D341Med (cell line): ENCODE measurements around the gene OR10A5.
"Not testable (repeated sequence)": the region's sequence is repeated elsewhere in the genome, so short reads cannot be mapped to it uniquely, and the experiment has no call there.

ENCODE experiments used
- DNase-seq: peaks from one replicate; pipeline ENCODE4 v3.0.0; 2012; ENCODE audit warnings: low spot score

The OR10A5 gene, protein sequence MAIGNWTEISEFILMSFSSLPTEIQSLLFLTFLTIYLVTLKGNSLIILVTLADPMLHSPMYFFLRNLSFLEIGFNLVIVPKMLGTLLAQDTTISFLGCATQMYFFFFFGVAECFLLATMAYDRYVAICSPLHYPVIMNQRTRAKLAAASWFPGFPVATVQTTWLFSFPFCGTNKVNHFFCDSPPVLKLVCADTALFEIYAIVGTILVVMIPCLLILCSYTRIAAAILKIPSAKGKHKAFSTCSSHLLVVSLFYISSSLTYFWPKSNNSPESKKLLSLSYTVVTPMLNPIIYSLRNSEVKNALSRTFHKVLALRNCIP

DNA sequence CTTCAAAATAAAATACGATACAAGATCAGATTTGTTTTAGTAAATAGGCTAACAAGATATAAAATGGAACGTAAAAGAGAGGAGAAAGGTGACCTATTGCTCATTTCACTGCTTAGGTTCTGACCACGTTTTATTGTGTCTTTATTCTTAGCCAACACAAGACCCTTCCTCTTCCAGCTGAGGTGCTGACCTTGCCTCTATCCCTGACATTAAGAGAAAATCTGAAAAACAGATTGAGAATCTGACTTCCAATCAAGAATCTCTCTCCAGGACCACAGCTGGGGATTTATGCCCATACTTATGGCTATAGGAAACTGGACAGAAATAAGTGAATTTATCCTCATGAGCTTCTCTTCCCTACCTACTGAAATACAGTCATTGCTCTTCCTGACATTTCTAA lies at the start of gene OR10A5:
Gene OR10A5 (plus strand): TSS at position 301 of the 400 bp plus-strand sequence. CDS start 0 bp downstream, at position 301.
- no peak for DNase-seq

DNA sequence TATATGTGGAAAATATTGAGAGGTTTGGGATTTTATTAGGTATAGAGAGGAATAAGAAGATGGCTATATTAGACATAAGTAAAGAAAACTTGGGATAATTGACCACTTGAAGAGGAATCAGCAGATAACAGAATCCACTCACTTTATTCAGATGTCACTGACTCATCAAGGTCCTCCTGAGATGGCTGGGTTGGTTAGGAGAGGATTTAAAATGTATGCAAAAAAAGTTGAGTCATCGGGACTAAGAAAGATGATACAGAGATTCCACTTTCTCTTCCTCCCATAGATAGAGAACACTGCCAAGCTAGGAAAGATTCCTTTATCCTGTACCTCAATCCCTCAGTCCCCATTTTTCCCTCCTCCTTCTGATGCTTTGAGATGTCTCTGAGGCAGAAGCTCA lies 46.1 kb upstream of the OR10A5 start, which contains the start of gene OR6A2:
Gene OR6A2 (minus strand): TSS at position 288 of the 400 bp plus-strand sequence. CDS start 3,981 bp downstream, outside the sequence.
- no peak for DNase-seq

DNA sequence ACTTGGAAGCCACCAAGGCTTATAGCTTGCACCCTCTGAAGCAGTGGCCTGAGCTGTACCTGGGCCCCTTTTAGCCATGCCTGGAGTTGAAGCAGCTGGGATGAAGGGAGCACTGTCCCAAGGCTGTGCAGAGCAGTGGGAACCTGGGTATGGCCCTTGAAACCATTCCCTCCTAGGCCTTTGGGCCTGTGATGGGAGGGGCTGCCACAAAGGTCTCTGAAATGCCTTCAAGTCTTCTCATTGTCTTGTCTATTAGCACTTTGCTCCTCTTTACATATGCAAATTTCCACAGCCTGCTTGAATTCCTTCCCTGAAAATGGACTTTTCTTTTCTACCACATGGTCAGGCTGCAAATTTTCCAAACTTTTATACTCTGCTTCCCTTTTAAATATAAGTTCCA lies 44.4 kb upstream of the OR10A5 start:
- DNase-seq = not testable (repeated sequence)

DNA sequence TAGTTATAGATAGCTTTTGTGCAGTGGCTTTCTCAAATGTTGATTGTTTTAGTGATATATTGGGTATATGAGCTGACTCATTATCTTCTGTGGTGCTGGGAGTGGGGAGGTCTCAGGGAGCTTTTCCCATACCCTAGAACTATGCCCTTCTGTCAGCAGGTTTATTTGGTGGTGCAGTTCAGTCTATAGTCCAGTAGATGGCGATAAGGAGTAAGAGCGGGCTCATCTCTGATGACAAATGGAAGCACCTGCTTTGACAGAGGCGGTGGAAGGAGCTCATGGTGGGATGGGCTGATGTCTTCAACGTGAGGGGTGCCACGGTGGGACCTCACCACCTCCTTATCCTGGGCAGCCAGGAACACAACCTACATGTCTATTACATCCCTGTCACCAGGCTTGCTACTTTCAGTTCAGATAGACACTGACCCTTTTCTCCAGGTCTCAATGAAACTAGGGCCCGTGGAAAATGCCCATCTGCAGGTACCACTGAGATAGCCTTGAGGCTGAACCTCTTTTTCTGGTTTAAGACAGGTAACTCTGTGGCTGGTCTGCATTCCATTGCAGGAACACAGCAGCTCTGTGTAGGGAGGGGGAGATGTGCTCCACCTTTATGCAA lies 33.0 kb upstream of the OR10A5 start:
- DNase-seq = peak; percentile 40

DNA sequence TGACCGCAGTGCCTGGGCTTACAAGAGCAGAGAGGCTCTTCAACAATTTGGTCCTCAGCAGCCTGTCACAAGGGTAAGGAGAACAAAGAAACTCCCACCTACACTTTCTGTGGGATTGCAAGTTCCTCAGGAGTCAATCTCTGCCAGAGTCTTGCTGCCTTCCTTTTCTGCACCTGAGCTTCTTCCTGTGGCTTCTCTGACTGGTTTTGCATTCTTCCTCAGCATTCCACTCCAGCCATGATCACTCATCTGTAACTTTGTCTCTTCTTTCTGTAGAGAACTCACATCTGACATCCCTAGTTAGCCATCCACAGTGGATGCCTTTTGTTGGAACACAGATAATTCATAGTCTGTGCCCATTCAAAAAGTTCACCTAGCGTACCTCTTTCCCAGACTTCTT lies 31.8 kb upstream of the OR10A5 start:
- no peak for DNase-seq

DNA sequence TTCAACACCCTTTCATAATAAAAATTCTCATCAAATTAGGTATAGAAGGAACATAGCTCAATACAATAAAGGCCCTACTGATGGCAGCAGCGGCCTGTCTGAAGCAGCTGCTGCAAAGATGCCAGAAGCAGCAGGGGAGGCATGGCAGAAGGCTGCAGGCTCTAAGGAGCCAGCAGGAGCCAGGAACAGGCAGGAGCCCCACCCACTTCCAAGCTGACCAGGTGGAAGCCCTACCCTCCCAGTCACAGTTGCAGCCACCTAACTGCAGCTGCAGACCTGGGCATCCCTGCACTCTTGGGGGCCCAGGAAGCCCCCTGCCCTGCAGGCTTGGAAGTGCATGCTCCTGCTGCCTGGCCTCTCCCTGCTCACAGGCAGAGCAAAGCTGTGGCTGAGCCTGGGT lies 27.8 kb upstream of the OR10A5 start:
- no peak for DNase-seq

DNA sequence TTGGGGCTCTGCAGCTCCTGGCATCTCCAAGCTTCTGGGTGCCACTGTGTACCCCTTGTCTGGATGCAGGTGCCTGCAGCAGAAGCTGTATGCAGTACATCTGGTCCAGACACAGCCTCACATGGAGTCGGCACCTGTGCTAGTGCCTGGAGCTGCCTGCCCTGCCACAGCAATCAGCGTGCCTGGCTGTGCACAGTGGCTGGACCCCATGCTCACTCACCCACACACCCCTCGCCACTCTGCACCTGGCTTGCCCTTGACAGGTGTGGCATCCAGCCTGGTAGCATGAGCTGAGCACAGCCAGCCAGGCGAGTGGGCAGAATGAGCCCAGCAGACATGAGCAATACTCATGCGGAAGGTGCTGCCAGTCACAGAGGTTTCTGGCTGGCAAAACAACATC lies 26.5 kb upstream of the OR10A5 start:
- no peak for DNase-seq

DNA sequence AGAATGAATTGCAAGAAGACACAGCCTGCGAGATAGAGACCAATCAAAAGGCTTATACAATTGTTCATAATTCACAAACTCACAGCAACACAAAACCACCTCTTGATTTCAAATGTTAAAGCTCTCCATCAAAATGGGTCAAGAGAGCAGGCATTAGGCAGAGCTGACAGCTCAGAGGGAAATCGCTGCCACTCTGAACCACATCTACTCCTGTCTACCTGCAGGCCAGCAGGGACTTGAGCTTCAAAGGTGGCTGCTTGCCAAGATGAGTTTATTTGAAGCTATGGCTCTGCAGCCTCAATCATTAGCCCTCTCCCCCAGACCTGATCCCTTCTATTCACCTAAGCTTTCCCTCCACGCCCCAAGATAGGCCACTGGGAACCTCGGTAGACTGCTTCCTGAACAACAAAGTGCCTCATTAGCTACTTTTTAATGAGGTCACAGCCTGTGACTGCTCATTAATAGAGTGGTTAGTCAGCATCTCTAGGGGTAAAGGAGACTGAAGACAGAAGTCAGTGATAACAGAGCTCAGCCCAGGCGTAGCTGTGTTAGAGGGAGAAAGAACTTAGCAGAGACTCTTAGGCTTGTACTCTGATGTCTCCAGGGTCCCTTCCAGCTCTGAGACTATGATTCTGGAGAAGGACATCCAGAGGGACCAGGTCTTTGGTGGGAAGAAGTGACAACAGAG lies 21.2 kb upstream of the OR10A5 start:
- no peak for DNase-seq

DNA sequence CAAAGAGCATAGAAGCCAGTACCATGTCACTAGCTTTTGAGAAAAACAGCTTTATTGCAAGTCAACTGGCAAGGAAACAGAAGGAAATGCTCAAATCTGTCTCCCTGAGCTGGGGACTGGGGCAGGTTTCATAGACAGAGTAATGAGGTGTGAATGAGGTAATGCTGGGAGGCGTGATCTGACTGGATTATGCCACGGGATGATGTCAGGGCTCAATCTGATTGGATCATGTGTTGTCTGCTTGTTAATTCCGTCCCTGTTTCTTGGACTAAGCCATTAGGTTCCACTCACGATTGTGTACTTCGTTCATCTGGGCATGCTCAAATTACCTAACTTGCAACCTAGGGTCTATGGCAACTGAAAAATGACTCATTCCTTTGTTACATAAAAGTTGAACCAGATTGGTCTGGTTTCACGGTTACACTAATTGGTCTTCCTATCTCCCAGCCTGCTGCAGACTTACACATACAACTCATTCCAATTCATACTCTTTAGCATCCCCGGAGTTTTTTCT lies 20.2 kb upstream of the OR10A5 start:
- DNase-seq = no peak

DNA sequence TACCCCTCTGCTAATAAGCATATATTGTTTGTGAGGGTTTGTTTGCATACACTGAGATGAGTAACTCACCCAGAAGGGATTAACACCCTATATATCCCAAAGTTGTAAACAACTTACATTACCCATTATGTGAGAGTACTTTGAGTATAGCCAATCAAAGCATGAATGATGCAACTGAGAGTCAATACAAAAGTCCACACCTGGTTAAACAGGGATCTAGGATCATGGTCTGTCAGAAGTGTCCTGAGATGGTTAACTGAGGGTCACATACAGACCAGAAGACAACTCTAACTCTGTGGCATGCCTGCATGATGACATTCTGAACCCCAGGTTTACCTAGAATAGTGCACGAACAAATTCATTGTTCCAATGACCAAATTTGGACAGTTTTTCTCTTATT lies 17.4 kb upstream of the OR10A5 start:
- no peak for DNase-seq

DNA sequence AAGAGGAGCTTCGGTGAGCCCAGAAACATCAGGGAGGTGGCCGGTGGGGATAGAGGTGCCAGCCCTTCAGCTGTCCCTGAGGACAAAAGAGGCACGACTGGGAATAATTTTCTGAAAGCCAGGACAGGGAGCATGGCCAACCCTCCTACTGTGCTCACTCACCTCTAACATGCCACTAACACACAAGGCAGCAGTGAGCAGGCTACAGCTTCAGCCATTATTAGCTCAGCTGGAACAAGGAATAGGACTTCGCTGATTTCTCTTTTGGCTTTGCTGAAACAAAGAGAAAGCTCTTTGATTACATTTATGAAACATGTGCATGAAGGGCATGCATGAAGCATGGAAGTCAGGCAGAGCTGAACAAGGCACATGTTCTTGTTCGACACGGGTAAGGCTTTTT lies 12.1 kb upstream of the OR10A5 start:
- no peak for DNase-seq

DNA sequence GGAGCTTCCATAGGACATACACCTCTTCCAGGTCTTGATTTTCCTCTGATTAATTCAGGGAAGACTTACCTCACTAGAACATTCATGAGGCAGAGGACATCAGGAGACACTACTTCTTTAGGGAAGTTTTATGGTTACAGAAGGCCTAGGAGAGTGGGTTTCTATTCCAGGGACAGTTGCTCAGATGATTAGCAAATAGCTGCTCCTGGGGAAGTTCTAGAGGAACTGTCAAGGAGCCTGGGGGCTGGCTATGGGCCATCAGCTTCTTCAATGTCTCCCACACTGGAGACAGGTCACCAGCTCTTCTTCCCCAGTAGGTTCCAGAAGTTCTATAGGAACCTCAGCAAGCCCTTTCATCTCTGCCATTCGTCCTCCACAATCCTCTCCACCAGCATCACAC lies 11.5 kb upstream of the OR10A5 start:
- no peak for DNase-seq

DNA sequence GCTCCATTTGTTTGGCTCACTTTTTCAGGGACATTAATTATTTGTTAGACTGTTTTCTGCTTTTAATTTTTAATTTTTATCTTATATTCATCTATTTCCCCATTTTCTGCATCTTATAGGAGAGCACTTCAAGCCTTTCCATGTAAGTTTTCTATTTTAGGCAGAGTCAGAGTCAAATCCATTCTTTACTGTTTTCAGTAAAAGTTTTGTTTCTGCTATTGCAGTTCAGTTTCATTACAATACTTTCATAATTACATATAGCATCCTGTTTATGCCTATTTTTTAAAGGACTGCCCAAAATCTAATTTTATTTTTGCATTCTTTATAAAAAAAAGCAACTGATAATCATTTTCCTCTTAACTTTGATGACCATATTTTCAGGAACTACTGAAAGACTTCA lies 3.8 kb upstream of the OR10A5 start:
- no peak for DNase-seq

DNA sequence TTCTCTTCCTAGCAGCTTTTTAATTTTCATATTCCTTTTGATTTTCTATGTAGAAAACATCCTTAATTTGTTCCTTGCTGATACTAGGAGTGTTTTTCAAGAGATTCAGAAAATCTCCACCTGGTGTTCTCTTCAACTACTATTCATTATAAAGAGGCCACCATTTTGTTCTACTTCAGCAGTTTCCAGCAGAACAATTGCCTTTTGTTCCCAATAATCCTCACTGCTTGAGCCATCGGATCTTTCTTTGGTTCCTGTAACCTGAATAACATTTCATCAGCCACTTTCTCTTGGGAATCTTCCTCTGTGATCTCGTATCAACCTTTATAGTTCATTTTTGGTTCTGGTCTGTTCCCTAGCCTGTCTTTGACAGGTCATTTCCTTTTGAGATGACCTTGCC lies 1.8 kb upstream of the OR10A5 start:
- no peak for DNase-seq

DNA sequence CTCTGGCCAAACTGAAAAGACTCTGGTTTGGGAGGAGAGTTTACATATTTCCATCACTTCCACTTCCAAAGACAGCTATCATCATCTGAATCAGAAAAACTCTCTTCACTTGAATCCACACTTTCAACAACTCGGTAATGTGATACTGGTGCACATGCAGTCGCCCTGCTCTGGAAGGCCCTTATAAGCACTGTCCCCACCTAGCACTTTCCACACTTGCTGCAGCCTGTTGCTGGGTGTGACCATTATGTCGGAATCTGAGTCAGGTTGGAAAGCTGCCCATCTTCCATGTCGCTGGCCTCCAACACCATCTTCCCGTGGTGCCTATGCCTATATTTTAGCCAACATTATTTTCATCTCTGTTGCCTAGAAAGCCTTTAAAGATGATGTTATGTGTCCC lies 1.1 kb upstream of the OR10A5 start:
- no peak for DNase-seq

DNA sequence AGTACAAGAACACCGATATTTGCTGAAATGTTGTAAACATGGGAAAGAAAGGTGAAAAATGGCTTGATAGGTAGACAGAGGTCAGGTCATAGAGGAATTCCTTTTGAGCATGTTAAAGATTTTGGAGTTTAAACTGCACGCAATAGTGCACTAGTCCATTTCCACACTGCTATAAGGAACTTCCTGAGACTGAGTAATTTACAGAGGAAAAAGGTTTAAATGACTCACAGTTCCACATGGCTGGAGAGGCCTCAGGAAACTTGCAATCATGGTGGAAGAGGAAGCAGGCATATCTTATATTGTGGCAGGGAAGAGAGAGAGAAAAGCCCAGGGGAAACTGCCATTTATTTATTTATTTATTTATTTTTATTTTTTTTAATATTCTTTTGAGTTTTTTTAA lies 5.0 kb downstream of the OR10A5 start:
- no peak for DNase-seq

DNA sequence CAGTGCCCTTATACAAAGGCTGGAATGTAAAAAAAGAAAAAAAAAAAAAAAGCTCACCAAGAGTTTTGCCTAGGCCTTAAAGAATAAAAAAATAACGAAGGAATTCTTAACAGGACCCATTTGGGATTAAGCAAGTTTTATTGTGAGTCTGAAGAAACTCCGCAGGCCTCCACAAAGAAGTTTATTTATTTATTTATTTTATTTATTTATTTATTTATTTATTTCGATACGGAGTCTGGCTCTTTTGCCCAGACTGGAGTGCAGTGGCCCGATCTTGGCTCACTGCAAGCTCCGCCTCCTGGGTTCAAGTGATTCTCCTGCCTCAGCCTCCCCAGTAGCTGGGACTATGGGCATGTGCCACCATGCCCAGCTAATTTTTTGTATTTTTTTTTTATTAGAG lies 9.3 kb downstream of the OR10A5 start:
- DNase-seq = not testable (repeated sequence)

DNA sequence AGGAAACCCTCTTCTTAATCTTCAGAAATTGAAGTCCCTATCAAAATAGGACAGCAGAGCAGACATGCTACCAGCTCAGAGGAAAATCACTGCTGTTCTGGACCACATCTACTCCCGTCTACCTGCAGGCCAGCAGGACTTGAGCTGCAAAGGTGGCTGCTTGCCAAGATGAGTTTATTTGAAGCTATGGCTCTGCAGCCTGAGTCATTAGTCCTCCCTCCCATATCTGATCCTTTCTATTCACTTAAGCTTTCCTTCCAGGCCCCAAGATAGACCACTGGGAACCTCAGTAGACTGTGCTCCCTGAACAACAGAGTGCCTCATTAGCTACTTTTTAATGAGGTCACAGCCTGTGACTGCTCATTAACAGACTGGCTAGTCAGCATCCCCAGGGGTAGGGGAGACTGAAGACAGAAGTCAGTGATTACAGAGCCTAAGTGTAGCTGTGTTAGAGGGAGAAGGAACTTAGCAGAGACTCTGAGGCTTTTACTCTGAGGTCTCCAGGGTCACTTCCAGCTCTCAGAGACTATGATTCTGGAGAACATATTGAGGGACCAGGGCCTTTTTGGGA lies 10.6 kb downstream of the OR10A5 start:
- DNase-seq = no peak

DNA sequence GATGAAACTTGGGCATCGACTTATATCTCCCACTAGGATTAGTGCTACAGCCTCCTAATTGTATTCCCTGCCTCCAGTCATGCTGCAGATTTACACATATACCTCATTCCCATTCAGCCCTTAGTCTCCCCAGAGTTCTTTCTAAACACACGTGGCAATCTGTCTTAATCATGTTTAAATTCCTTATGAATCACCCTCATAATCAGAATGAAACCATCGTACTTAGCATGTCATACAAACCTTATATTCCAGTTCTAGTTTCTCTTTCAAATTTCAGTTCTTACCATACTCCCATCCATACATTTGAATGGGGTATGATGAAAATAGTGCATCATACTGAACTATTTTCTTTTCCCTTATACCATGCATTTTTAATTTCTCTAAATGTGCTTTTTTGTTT lies 11.4 kb downstream of the OR10A5 start:
- DNase-seq = no peak

DNA sequence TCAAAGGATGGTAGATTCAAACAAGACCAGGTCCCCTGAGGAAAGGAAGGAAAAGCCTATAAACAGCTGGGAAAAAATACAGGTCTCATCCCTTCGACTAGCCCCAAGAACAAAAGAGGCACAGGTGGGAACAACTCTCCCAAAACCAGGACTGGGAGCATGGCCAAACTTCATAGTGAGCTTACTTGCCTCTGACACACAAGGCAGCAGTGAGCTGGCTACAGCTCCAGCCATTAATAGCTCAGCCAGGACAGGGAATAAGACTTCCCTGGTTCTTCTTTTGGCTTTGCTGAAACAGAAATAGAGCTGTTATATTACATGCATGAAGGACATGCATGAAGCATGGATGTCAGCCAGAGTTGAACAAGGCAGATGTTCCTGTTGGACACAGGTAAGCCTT lies 17.5 kb downstream of the OR10A5 start, which contains the start of gene OR10A2:
Gene OR10A2 (plus strand): TSS at position 97 of the 400 bp plus-strand sequence. CDS start 6,698 bp downstream, outside the sequence.
- no peak for DNase-seq

DNA sequence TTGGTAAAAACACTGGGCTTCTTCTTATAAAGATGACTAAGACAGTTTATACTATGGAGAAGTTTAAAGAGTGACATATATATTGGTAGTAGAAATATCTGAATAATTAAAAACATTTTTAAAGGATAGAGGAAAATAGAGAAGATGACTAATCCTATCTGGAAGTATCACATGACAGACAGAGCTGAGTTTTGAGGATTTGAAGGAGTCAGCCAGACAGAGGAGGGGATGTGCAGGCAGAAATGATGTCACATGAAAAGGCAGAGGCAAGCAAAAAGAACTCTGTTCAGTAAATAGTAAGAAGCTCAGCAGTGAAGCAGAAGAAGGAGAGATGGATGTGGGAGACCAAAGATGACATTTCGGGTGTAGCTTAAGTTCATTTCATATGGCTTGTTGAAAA lies 19.0 kb downstream of the OR10A5 start:
- no peak for DNase-seq

DNA sequence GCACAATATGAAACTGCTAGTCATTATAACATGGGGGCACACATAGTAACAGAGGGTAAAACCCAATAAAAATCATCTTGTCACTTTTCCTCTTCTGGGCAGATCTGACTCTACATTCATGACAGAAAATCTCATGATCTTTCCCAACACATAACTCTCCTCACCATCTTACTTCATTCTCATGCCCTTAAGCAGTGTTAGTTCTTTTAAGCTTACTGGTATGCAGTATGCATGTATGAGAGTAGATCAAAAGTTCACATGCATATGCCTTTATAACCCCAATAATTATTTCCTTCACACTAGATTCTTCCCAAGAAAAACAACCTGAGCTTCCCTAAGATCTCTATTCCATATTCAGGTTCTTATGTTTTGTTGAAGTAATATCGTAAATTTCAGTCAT lies 25.8 kb downstream of the OR10A5 start:
- DNase-seq = no peak

DNA sequence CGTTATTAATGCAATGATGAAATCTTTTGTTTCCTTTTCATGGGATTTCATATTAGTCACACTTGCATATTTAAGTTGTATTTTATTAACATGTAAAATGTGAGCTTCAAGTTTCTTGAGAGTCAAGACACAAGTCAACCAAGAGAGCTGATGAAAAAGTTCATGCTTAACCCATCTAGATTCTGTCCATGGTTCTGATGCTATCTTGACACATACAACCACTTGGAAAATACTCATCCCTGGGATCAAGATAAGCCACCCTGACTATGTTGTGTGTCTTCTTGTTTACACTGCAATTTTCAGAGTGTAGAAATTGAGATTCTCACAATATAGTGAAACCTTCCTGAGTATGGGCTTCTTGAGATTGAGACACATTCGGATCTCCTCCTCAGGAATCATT lies 30.3 kb downstream of the OR10A5 start:
- no peak for DNase-seq
